Measurements from ENCODE around the gene FOXO1.

Gene FOXO1

DNA sequence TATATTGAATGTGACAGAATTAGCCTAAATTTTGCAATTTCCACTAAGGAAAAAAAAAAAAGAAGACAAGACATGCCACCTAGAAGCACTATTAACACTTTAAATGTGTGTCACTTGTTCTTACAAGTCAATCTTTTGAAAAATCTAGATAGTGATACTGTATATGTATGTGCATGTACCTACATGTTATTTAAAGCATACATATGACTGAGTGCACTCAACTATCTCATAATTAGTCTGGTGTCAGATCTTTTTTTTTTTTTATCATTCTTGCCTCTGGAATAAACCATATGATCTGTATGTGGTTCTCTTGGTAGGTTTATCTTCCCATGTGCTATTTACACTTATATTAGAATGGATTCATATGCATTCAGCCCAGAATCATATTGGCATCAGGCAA lies 62.3 kb downstream of the FOXO1 start:
- no peak for DNase-seq (ENCODE audit: low spot score)

DNA sequence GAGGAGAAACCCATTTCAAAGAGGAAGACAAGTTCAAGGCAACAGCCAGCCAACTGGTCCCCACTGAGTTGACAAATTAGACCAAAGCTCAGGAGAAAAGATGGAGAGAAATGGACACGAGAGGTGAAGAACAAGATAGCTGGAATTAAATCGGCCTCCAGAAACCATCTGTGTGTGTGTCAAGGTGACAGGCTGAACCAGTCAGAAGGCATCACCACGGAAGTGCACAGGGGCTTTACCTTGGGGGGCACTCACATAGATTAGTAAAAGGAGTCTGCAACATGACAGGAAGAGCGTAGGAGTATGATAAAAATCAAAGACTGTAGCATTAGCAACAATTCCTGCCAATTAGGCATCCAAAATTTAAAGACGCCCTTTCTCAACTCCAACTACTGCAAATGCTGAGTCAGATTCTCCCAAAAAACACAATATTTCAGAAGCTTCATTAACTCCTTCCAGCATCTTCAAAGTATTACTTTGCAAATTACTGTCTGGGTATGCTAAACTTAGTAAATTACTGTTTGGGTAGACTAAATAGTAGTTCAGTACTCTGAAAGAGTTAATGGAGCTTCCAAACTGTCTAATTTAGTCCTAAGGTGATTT lies 66.2 kb downstream of the FOXO1 start:
- no peak for DNase-seq (ENCODE audit: low spot score)

GRCh38 chr13:40599747-40600146 lies 66.7 kb downstream of the FOXO1 start:
- no peak for DNase-seq (ENCODE audit: low spot score)

- no peak for DNase-seq (ENCODE audit: low spot score)
These were observed 67.3 kb downstream of the FOXO1 start for GRCh38 chr13:40599124-40599523.

DNA sequence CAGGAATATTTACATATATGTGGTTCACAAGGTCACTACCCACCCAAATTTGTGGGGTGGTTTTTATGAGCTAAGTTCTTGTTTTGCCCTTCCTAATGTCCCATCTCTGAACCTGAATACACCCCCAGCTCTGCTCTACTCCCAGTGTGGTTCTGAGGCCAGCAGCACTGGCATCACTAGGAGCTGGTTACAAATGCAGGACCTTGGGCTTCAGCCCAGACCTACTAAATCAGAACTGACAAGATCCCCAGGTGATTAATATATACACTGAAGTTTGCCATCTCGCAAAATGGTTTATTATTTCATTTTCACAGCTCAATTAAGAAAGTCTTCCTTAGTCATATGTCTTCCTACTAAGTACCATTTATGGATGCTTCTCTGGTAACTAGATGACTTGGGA lies 67.9 kb downstream of the FOXO1 start:
- no peak for DNase-seq (ENCODE audit: low spot score)

DNA sequence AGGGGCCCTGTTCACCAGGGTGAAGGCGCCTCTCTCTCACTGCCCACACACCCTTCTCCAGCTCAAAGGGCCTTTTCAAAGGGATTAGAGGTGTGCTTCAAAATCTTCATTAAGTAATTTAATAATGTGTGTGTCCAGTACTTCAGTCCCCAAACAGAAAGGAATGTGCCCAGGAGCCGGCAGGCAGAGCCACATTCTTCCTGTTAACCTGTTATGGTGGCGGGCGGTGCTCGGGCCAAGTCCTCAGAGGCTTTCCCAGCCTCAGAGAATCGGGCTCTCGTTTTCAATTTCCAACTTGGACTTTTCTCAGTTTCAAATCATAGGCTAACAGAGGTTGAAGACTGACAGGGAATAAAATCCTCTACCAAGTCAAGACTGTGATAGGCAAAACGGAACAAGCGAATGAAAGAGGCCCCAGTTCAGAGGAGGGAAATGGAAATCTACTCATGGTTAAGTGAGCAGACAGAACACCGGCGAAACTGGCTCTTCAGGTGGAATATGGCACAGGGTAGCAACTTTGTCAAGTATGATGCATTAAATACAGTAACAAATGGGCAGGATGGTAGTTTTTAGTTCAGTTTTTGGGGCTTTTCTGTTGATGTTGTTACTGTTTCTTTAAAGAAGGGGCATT lies 68.6 kb downstream of the FOXO1 start:
- DNase-seq (ENCODE audit: low spot score): no peak

DNA sequence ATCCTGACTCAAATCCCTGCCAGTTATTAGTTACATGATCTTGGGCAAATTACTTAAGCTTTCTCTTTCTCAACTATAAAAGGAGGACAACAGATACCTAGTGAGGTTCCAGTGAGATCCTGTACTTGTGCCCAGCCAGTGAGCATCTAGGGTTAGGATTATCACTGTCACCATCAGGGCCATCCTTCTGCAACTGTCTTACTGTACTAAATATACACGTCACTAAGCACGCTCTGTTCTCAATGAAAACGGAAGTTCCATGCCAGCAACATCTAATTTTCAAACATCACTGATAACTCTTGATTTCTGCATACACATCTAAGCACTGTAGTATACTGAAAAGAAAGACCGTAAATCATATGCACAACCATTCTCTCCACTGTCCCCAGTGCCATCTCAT lies 70.0 kb downstream of the FOXO1 start:
- DNase-seq (ENCODE audit: low spot score): no peak

GRCh38 chr13:40595693-40596092 lies 70.7 kb downstream of the FOXO1 start:
- DNase-seq (ENCODE audit: low spot score): no peak

DNA sequence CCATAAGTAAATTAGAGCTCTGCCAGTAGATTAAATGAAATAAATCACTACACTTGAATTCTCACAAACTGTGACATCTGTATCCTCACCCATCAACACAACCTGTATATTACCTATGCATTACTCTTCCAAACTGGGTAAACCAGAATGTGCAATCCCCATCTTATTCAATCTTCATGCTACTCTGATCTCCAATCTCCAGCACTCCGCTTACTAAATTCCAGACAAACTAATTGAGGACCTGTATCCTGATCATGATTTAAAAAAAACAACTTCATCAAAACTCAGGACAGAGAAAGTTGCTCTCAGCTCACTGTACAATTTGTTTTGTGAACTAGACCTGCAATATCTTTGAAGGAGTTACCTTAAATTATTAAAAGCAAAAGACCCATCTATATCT lies 74.4 kb downstream of the FOXO1 start:
- no peak for DNase-seq (ENCODE audit: low spot score)

DNA sequence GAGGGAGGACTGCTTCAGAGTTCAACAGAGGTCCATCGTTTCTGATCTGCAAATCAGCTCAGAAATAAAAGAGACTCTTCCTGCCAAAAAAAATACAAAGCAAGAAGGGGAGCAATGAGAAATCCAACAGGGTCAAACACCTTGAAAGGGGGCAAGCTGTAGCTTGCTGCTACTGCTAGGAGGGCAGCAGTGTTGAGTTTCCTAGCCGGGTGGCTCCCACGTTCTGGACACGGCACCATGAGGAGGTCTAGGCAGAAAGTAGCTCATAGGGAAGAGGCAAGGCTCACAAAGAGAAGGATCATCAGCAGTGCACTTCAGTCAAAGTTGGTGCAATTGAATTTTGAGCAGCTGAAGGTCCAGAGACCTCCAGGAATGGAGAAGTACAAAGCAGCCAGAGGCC lies 75.3 kb downstream of the FOXO1 start:
- no peak for DNase-seq (ENCODE audit: low spot score)

DNA sequence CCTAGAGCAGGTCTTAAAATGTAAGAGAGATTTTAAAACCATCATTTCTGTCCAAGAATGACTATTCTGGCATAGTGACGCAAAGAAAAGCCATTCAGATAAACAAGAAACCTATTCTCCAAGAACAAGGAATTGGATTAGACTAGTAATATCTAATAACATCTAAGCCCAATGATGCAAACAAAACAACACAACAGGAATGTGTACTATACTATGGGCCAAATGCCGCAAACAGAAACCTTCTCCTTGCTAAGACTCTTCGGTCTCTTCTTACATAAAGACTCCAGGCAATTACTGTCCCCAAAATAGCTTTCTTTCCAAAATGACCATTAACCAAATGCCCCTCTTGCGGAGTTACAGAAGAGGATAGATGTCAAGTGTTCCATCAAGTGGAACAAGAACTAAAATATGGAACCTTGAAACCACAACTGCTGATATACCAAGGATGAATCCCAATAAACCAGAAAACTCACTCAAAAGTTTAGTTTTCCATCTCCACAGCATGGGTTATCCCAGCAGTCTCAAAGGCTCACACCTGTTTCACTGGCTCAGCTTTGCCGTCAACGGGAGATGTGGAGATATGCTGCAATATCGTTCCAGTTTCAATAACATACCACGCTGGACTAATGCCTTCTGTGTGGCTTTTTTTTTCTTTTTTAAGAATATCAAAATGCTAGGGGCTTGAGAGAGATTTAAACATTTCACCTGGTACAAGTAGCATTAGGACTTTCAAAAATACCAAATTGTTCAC lies 76.2 kb downstream of the FOXO1 start:
- no peak for DNase-seq (ENCODE audit: low spot score)

- DNase-seq (ENCODE audit: low spot score): no peak
These were observed 76.9 kb downstream of the FOXO1 start for GRCh38 chr13:40589285-40590109.

- DNase-seq (ENCODE audit: low spot score): no peak
These were observed 78.3 kb downstream of the FOXO1 start for GRCh38 chr13:40588101-40588500.

DNA sequence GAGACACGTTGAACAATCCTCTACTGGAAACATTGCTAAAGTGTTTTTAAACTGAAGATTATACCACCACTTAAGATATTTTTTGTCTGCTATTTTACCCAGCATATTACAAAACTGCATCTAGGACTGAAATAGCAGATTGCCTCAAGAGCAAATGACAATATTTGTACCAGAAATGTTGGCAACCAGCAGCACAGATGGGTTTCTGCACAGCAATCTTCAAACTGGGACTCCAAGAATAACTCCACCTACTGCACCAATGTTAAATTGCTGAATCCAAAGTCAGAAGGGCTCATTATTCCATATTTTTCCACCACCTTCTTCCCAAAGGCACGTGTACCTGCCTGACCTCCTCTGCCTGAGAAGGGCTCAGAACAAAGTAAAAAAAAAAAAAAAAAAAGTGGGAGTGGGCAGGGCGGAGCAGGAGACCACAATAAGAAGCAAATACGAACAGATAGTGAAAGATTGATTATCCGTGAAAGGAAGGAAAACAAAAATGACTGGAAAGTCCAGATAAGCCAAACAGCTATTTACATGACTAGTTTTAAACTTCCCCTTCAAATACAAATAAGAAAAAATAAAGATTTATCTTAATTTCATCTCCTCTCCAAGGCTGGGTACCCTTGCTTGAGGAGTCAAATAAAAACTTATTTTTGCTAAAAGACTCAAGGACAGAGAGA lies 79.4 kb downstream of the FOXO1 start:
- no peak for DNase-seq (ENCODE audit: low spot score)

DNA sequence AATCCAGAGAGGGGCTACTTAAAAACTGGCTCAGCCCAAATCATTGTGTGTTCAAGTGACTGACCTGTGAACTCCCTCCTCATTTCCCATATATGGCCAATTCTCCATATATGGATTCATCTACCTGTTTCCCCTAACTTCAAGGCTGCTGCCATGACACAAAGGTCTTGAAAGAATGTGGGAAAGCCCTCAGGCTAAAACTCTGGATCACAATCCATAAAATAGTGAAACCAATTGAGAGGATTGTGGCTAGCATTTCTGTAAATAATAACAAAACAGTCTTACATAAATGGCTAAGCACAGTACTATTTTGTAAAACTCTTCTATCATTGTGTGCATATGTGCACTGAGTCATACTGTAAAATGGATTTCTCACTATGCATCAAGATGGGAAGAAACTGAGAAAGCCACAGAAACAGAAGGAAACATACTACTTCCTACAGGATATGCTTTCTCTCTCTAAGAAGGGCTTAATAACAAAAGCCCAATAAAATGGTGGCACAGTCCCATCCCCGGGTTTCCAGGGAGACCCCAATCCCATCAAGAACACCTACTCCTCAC lies 80.5 kb downstream of the FOXO1 start:
- no peak for DNase-seq (ENCODE audit: low spot score)

DNA sequence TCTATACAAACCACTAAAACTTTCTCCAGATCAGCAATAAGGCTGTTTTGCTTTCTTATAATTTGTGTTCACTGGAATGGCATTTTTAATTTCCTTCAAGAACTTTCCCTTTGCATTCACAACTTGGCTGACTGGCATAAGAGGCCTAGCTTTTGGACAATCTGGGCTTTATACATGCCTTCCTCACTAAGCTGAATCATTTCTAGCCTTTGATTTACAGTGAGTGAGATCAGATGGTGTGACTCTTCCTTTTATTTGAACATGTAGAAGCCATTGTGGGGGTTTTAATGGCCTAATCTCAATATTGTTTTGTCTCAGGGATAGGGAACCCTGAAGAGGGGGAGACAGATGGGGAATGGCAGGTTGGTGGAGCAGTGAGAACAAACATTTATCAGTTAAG lies 82.7 kb downstream of the FOXO1 start:
- DNase-seq (ENCODE audit: low spot score): no peak

- DNase-seq (ENCODE audit: low spot score): no peak
These were observed 83.9 kb downstream of the FOXO1 start for GRCh38 chr13:40582531-40582930.

GRCh38 chr13:40581277-40581579 lies 85.2 kb downstream of the FOXO1 start:
- DNase-seq (ENCODE audit: low spot score): no peak

GRCh38 chr13:40580566-40581276 lies 85.7 kb downstream of the FOXO1 start:
- no peak for DNase-seq (ENCODE audit: low spot score)

DNA sequence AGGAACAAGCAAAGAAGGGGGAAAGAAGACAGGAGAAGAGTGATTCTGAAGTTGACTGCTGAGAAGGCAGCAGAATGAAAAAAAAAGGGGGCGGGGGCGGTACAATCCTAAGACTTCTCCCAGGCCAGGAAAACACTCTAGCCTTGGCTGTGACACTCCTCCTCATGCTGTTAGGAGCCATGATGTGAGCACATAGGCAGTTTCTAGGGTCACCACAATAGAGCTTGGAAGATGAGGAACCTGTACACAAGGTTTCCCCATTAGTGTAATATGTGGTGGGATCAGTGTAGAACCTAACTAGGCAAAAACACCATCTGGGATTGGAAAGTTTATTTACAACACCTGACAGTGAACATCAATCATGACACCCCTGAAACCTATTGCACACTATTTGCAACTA lies 86.9 kb downstream of the FOXO1 start:
- no peak for DNase-seq (ENCODE audit: low spot score)

DNA sequence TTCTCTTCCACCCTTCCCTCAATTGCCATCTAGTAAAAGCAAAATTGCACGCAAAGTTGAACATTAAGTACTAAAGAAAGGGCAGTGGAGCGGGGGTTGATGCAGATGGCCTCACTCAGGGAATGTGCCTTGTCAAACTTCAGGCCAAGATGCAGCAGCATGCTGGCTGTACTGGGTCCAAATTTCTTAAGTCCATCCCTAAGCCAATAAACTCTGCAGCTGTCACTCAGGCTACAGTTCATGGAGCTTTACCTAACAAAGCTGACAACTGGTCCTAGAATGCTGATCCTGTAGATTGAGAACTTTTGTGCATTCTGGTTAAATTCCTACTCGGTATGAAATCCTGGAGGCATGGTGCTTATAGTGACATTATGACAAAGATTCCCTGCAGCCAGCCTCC lies 88.4 kb downstream of the FOXO1 start:
- no peak for DNase-seq (ENCODE audit: low spot score)
